ENCODE results near the gene DHRSX.
"Not testable (repeated sequence)": the region's sequence is repeated elsewhere in the genome, so short reads cannot be mapped to it uniquely, and the experiment has no call there.

Gene DHRSX

GRCh38 chrX:2315434-2315833 lies 185.3 kb downstream of the DHRSX start:
- DNase-seq (ENCODE audit: low spot score), result no peak

- no peak for DNase-seq (ENCODE audit: low spot score)
Observed at GRCh38 chrX:2314831-2315365, 185.9 kb downstream of the DHRSX start.

- DNase-seq (ENCODE audit: low spot score), result no peak
Observed at GRCh38 chrX:2313864-2314640, 186.7 kb downstream of the DHRSX start.

- not testable (repeated sequence) for DNase-seq (ENCODE audit: low spot score)
Observed at GRCh38 chrX:2312061-2312591, 188.7 kb downstream of the DHRSX start.

DNA sequence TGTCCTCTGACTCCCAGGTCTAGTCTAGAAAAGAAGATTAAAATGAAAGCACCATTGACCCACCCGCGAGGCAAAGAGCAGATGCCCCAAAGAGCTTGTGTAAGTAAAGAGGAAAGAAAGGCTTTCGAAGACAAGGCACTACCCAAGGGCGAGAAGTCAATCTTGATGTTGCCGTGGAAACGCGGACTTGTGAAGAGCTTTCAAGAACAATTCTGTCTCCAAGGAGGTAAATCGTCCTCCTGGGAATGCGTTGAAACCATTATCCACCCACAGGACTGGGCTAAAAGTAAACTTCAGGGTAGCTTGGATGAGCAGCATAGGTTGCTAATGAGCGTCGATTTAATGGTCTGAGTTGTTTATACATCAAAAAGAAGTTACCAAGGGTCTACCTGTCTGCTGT lies 189.3 kb downstream of the DHRSX start:
- DNase-seq (ENCODE audit: low spot score), result no peak

DNA sequence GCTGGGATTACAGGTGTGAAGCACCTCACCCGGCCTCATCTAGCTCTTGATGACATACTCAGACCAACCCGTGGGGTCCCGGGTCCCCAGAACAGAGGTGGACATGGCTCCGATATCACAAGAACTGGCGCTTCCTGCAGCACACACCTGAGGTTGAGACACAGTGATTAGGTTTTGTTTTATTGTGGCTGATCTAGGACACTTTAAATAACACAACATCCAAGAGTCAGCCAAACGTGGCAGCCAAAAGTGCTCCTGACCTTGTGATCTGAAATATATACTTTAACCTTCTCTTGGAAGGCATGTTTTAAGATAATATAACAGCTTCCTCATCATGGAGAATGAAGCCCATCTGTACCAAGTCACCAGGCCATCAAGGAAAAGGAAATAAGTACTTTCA lies 198.9 kb downstream of the DHRSX start:
- no peak for DNase-seq (ENCODE audit: low spot score)

GRCh38 chrX:2299871-2300270 lies 200.9 kb downstream of the DHRSX start:
- no peak for DNase-seq (ENCODE audit: low spot score)

DNA sequence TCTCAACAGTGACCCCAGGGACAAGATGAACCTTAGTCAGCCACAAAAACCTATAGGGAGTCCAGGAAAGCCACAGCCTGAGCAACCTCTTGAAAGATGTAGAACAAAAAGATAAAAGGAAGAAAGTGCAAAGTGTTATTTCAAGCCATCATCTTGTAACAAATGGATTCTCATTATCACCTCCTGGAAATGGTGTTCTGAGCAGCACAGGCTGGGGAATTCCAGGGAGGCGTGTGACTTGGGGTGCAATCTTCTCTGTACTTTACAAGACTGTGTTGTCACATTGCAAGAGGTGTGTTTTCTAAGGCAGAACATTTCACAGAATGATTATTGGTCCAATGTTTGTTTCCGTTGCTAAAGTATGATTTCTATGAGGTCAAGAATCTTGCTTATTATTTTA lies 214.0 kb downstream of the DHRSX start:
- no peak for DNase-seq (ENCODE audit: low spot score)

DNA sequence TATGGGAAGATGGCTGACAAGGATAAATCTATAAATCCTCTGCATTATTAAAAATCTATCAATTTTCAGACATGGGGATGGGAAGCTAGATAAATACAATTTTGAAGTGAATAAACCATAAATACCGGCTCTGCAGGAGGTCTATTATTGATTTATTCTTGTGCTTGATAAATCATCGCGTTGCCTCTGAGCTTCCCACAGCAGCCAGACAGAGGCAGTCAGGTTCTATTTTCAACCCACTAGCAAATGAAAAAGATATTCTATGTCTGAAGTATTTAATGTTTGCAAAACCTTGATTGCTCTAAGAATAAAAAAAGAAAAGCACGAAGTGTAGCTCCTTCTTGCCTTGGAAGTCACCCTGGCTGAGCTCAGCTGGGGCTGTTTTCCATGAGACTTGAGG lies 216.2 kb downstream of the DHRSX start:
- DNase-seq (ENCODE audit: low spot score), result no peak

DNA sequence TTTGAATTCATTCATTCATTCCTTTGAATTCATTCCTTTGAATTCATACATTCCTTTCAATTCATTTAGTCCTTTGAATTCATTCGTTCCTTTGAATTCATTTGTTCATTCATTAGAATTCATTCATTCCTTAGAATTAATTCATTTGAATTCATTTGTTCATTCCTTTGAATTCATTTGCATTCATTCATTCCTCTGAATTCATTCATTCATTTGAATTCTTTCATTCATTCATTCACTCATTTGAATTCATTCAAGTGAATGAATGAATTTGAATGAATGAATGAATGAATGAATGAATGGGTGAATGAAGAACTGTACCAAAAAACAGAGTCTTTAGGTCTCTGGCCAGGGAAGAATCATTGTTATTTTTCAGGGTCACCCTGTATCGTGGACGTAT lies 216.6 kb downstream of the DHRSX start:
- no peak for DNase-seq (ENCODE audit: low spot score)

DNA sequence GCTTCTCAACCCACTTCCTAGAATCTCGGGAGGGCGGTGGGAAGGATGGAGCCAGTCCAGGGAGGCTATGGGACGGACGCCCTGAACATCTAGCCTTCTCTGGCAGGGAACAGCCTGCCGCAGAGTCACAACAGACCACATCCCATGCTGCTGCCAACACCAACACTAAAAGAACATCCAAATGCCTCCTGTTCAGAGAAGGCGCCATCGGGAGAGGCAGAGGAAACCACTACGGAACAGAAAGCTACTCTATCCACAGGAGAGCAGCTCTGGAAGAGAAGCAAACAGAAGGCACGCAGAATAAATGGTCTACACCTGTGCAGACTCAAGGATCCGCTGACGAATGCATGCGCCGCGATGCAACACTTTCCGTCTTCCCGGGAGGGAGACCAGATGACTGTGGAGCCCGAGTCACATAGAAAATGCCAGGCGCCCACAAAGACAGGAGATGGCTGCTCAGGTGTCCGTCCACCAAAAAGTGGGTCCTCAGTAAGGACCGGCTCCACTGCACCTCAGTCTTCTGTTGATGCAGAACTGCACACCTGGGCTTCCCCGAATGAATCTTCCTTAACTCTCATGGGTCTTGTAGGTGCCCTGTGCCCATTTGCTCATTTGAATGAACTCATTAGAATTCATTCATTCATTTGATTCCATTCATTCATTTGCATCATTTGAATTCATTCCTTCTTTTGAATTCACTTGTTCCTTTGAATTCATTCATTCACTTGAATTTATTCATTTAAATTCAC lies 217.5 kb downstream of the DHRSX start:
- no peak for DNase-seq (ENCODE audit: low spot score)

DNA sequence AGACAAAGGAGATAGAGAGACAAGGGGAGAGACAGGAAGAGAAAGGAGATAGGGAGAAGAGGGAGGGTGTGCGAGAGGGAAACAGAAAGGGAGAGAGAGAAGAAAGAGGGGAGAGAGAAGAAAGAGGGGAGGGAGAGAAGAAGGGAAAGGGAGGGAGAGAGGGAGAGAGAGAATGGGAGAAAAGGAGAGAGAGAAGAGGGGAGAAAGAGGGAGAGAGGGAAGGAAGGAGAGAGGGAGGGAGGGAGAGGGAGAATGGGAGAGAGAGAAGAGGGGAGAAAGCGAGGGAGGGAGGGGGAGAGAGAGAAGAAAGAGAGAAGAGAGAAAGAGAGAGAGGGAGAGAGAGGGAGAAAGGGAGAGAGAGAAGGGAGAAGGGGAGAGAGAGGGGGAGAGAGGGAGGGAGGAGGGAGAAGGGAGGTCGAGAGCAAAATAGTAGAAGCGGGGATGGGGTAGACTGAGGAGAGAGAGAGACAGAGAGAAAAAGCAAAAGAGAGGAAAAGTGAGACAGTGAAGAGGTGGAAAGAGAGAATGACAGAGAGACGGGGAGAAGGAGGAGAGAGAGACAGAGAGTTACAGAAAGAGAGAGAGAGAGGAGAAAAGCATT lies 218.2 kb downstream of the DHRSX start:
- no peak for DNase-seq (ENCODE audit: low spot score)

GRCh38 chrX:2272337-2272736 lies 228.4 kb downstream of the DHRSX start:
- no peak for DNase-seq (ENCODE audit: low spot score)

DNA sequence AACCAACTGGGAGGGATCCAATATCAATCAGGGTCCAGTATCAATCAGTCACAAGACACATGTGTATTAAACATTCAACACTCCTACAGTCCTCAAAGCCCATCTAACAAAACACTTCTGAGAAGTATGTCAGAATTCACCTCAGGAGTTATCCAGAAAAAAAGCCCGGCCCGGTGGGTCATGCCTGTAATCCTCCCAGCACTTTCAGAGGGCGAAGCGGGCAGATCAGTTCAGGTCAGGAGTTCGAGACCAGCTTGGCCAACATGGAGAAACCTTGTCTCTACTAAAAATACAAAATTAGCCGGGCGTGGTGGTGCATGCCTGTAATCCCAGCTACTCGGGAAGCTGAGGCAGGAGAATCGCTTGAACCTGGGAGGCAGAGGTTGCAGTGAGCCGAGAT lies 229.2 kb downstream of the DHRSX start:
- DNase-seq (ENCODE audit: low spot score), result not testable (repeated sequence)

- DNase-seq (ENCODE audit: low spot score), result not testable (repeated sequence)
Observed at GRCh38 chrX:2270783-2271182, 230.0 kb downstream of the DHRSX start.

- no peak for DNase-seq (ENCODE audit: low spot score)
Observed at GRCh38 chrX:2267890-2268289, 232.9 kb downstream of the DHRSX start.

DNA sequence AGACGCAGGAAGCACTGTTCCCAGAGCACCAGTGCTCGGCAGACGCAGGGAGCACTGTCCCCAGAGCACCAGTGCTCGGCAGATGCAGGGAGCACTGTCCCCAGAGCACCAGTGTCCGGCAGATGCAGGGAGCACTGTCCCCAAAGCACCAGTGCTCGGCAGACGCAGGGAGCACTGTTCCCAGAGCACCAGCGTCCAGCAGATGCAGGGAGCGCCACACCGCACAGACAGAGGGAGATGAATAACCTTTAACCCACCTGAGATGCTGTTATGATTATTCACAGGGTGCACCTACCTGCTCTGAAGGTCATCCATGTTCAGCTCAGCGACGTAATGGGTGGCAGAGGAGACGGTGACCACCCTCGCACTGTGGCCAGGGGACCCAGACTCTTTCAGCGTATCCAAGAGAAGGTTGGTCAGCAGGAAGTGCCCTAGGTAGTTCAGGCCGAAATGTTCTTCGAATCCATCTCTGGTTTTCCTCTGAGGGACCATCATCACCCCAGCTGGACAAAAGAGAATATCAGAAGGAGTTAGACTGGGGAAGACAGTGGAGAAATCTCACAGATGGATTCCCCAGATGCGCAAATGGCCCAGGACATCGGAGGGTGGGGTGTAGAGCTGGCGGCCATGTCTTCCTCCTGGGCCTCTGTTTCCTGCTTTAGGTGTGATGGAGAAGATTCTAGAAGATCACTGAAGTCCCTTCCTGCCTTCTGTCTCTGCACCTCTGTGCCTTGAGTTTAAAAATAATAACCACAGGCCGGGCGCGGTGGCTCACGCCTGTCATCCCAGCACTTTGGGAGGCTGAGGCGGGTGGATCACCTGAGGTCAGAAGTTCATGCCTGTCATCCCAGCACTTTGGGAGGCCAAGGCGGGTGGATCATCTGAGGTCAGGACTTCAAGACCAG lies 234.1 kb downstream of the DHRSX start:
- no peak for DNase-seq (ENCODE audit: low spot score)

GRCh38 chrX:2265658-2266444 lies 234.9 kb downstream of the DHRSX start:
- not testable (repeated sequence) for DNase-seq (ENCODE audit: low spot score)

- DNase-seq (ENCODE audit: low spot score), result no peak
Observed at GRCh38 chrX:2264179-2265030, 236.4 kb downstream of the DHRSX start.

GRCh38 chrX:2263203-2263602 lies 237.6 kb downstream of the DHRSX start:
- no peak for DNase-seq (ENCODE audit: low spot score)

All from AG20443 (cell line).